Progenitor cell of endocrine pancreas (in vitro differentiated cells): Measurements from ENCODE around the gene CSNK2A1. TPM values are rescaled to one million over a fixed set of nuclear protein-coding genes. Genes with fewer than 3 reads are reported as not detected.

ENCODE experiments used
- DNase-seq: peaks from one replicate; pipeline ENCODE4 v3.0.0; 2021; ENCODE audit warnings: low spot score; ENCODE audit not compliant: unreplicated experiment
- H3K27ac Mint-ChIP-seq: 2 replicates; pipeline ENCODE4 v1.8.0; 2021; ENCODE audit warnings: mild to moderate bottlenecking, moderate library complexity, mixed read lengths
- H3K27me3 Mint-ChIP-seq: 2 replicates; pipeline ENCODE4 v1.8.0; 2021; ENCODE audit warnings: mixed read lengths
- H3K36me3 Mint-ChIP-seq: 2 replicates; pipeline ENCODE4 v1.8.0; 2022; ENCODE audit warnings: mixed read lengths; ENCODE audit not compliant: insufficient read depth
- H3K4me1 Mint-ChIP-seq: 2 replicates; pipeline ENCODE4 v1.8.0; 2021; ENCODE audit warnings: low read depth, mixed read lengths
- H3K4me3 Mint-ChIP-seq: 2 replicates; pipeline ENCODE4 v1.8.0; 2021; ENCODE audit warnings: low read depth, mild to moderate bottlenecking, moderate library complexity, mixed read lengths
- H3K9me3 Mint-ChIP-seq: 2 replicates; pipeline ENCODE4 v1.8.0; 2021; ENCODE audit warnings: low read depth, mixed read lengths
- total RNA-seq: library from RNA; stranded (reverse); gene quantifications from 2 replicates; pipeline ENCODE4 v1.2.1, GENCODE V29; 2021
- TF ChIP-seq, protein P1 (sequence below): fragments of 200-600 bp; sonication (generic); IDR thresholded peaks from one replicate; pipeline ENCODE4 v1.5.0; 2021; ENCODE audit warnings: antibody characterized with exemption, mild to moderate bottlenecking; ENCODE audit not compliant: unreplicated experiment

CSNK2A1 gene
- total RNA-seq, 1 donor from 2014 or later, result 175 TPM

DNA sequence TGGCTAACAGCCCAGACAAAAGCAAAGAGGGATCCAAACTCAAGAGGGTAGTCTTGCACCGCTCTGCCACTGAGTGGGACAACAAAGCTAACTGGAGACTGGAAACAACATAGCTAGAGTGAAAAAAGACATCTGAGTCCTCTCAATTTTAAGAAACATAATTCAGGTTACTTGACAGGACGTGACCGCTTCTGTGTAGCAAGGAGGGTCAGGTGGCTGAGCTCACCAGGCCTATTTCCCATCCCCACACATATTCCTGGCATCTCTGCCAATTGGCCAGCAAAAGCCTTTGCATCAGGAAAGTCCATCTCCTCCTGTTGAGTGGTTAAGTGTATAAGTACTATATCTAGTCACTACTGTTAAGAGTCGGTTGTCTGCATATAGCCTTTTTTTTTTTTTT lies 55.9 kb downstream of the CSNK2A1 start:
- TF ChIP-seq, protein P1, sequence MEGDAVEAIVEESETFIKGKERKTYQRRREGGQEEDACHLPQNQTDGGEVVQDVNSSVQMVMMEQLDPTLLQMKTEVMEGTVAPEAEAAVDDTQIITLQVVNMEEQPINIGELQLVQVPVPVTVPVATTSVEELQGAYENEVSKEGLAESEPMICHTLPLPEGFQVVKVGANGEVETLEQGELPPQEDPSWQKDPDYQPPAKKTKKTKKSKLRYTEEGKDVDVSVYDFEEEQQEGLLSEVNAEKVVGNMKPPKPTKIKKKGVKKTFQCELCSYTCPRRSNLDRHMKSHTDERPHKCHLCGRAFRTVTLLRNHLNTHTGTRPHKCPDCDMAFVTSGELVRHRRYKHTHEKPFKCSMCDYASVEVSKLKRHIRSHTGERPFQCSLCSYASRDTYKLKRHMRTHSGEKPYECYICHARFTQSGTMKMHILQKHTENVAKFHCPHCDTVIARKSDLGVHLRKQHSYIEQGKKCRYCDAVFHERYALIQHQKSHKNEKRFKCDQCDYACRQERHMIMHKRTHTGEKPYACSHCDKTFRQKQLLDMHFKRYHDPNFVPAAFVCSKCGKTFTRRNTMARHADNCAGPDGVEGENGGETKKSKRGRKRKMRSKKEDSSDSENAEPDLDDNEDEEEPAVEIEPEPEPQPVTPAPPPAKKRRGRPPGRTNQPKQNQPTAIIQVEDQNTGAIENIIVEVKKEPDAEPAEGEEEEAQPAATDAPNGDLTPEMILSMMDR, result no peak
- Mint-ChIP-seq H3K4me1 (no peaks in the 10 kb centered on the region), H3K27me3 (no peaks in the 10 kb centered on the region), H3K9me3 (no peaks in the 10 kb centered on the region), H3K27ac (no peak overlapping the region), H3K36me3 (peaks cover 31% of the 10 kb centered on the region), H3K4me3 (no peak overlapping the region)
- no peak for DNase-seq

DNA sequence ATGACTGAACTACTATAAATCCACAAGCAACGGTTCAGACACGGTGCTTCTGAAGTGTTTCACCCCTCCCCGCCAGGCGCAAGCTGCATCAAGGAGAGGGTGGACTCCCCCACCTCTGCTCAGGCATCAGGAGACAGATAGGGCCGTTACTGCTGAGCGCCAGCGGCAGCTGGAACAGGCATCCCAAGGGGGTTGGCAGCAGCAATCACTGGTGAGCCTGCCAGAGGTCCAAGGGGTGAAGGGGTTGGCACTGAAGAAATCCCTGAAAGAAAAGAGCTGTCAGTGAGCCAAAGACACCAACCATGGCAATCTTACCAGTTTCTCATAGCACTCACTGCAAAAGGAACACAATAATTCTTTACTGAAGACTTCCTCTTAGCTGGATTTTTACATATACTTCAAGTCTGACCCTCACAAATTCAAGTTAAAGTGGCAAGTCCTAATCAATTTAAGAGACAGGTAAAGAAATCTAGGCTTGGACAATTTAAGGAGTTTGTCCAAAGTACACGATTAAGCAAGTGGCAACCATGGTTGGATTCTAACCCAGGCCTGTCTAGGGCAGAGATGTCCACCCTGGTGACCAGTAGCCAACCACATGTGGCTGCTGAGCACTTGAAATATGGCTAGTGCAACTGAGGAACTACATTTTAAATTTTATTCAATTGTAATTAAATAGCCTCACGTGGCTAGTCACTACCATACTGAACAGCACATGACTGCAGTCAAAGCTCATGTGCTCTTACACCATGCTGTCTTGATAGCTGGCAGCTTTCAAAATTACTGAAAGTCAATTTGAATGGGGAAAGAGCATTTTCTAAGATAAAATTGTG lies 59.6 kb downstream of the CSNK2A1 start:
- Mint-ChIP-seq H3K36me3 (peaks cover 33% of the 10 kb centered on the region), H3K9me3 (no peaks in the 10 kb centered on the region), H3K27ac (no peak overlapping the region), H3K4me3 (no peak overlapping the region), H3K4me1 (no peaks in the 10 kb centered on the region), H3K27me3 (no peaks in the 10 kb centered on the region)
- TF ChIP-seq, protein P1, result no peak
- no peak for DNase-seq

DNA sequence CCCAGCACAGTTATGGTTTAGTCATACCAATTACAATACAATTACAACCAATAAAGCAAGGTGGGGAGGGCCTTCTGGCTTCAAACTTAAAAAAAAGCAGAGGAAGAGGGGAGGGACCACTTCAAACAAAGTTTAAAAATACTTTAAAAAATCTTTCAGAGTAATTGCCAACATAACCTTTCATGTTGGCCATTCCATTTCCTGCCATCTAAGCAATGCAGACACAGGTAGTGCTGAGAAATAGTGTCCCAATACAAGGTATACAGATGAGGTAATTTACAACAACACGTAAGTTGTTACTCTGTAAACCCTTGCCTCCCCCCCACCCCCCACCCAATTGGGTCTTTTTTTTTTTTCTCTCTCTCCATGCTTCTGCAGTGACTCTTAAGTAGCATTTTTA lies 62.4 kb downstream of the CSNK2A1 start:
- H3K36me3 Mint-ChIP-seq, result peaks cover 23% of the 10 kb centered on the region

DNA sequence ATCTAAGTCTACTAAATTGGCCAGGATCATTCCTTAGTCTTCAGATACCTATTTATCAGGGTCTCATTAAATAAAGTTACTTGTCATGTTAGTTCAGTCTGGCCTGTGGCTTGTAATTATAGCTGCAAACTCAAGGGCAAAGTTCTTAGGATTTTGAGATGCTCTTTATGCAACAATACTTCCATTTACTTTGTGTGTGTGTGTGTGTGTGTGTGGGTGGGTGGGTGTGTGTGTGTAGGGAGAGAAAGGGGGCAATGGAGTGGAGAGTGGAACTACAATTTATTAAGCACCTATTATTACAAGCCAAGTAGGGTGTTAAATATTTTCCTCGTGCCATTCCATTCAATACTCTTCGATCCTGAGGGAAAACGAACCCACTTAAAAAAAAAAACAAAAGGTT lies 63.5 kb downstream of the CSNK2A1 start:
- no peak for DNase-seq
- H3K27me3 Mint-ChIP-seq, result no peaks in the 10 kb centered on the region
- no peak overlapping the region for H3K4me3 Mint-ChIP-seq
- H3K36me3 Mint-ChIP-seq, result peaks cover 27% of the 10 kb centered on the region
- H3K4me1 Mint-ChIP-seq, result no peaks in the 10 kb centered on the region
- H3K9me3 Mint-ChIP-seq, result no peaks in the 10 kb centered on the region
- TF ChIP-seq, protein P1, result no peak
- H3K27ac Mint-ChIP-seq, result no peak overlapping the region

More for the DNA sequence above, 62.4 kb downstream of the CSNK2A1 start:
- H3K4me1 Mint-ChIP-seq, result no peaks in the 10 kb centered on the region
- TF ChIP-seq, protein P1, result no peak
- no peak overlapping the region for H3K4me3 Mint-ChIP-seq
- H3K27me3 Mint-ChIP-seq, result no peaks in the 10 kb centered on the region
- DNase-seq, result no peak
- no peaks in the 10 kb centered on the region for H3K9me3 Mint-ChIP-seq
- no peak overlapping the region for H3K27ac Mint-ChIP-seq

DNA sequence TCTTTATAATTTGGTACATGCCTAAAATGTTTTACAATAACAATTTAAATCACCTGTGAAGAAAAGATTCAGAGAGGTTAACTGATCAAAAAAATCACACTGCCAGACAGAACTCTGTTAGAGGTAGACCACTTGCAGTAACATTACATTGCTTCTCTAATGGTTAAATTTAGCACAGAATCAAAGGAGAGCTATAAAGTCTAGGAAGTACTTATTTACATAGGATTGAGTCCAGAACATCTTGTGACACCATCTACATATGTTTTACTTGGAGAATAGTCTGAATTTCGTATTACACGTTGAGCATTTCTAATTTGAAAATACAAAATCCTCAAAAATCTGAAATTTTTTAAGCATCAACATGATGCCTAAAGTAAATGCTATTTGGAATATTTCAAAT lies 64.1 kb downstream of the CSNK2A1 start:
- TF ChIP-seq, protein P1, result no peak
- peaks cover 30% of the 10 kb centered on the region for H3K36me3 Mint-ChIP-seq
- no peak for DNase-seq
- no peaks in the 10 kb centered on the region for H3K4me1 Mint-ChIP-seq
- no peaks in the 10 kb centered on the region for H3K9me3 Mint-ChIP-seq
- no peaks in the 10 kb centered on the region for H3K27me3 Mint-ChIP-seq
- H3K4me3 Mint-ChIP-seq, result no peak overlapping the region
- H3K27ac Mint-ChIP-seq, result no peak overlapping the region
